GM20000 (cell line): Measurements from ENCODE around the gene PRELP.

ENCODE experiments used
- DNase-seq: peaks from one replicate; pipeline ENCODE4 v3.0.0; 2012; ENCODE audit warnings: low spot score
- CTCF ChIP-seq: IDR thresholded peaks from 2 replicates; pipeline ENCODE4 v1.5.1; 2012; ENCODE audit warnings: mild to moderate bottlenecking, control low read depth; ENCODE audit errors: extremely low read depth, missing control alignments

Gene PRELP

DNA sequence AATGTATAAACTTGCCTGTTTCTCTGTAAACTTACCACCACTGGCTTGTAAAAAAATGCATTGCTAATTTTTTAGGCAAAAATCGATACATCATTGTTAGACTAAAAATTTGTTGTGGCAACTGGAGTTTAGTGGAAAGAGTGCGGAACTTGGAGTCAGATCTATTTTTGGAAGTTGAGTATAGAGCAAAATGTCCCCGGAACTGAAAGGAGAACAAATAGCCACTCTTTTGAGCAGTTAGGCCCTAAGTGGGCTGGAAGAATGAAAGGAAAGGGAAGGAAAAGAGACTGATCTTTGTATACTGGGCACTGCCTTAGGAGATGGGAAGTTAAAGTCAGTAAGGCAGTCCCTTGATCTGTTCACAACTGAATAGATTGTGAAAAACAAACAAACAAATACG is 48.5 kb downstream of the PRELP start:
- no peak for TF ChIP-seq CTCF
- DNase-seq, result no peak

- no peak for DNase-seq
- no peak for TF ChIP-seq CTCF
These were observed 49.2 kb downstream of the PRELP start for GRCh38 chr1:203524824-203525223.

DNA sequence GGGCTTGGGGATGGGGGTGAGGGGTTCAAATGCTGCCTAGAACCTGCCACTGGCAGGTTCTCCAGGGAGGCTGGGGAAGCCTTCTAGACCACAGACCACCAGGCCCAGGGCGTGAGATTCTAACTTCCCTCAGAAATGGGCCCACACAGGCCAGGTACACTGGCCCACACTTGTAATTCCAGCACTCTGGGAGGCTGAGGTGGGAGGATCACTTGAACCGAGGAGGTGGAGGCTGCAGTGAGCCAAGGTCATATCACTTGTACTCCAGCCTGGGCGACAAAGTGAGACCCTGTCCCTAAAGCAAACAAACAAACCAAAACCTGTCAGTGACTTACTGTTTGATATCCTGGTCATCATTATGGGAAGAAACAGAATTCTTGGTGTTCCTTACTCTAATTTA is 50.1 kb downstream of the PRELP start:
- DNase-seq, result no peak
- no peak for TF ChIP-seq CTCF

GRCh38 chr1:203526130-203526529 is 50.5 kb downstream of the PRELP start:
- no peak for TF ChIP-seq CTCF
- DNase-seq, result no peak

GRCh38 chr1:203526572-203526971 is 51.0 kb downstream of the PRELP start:
- no peak for TF ChIP-seq CTCF
- no peak for DNase-seq

GRCh38 chr1:203527013-203527412 is 51.4 kb downstream of the PRELP start:
- no peak for DNase-seq
- no peak for TF ChIP-seq CTCF

DNA sequence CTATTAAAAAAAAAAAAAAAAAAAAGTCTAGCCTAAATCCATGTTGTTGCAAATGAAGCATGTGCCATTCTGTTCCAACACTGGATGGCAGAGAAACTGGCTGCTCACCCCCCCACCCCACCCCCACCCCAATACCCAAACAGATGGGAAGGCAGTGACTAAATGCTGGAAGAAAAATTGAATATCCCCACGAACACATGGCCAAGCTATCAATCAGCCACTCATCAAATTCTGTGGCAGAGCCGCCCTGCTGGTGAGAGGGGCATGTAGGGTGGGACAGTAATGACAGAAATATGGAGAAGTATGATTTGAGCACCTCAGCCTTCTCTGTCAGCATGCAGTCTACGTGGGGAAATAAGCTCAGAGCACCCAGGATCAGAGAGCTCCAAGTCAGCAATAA is 52.5 kb downstream of the PRELP start:
- no peak for TF ChIP-seq CTCF
- no peak for DNase-seq
